GM19240 (cell line): ENCODE data around the gene MAN1A2.

Experiments used
- DNase-seq: peaks from one replicate; pipeline ENCODE4 v3.0.0; 2011; ENCODE audit warnings: low spot score; ENCODE audit not compliant: insufficient read length

MAN1A2 gene

DNA sequence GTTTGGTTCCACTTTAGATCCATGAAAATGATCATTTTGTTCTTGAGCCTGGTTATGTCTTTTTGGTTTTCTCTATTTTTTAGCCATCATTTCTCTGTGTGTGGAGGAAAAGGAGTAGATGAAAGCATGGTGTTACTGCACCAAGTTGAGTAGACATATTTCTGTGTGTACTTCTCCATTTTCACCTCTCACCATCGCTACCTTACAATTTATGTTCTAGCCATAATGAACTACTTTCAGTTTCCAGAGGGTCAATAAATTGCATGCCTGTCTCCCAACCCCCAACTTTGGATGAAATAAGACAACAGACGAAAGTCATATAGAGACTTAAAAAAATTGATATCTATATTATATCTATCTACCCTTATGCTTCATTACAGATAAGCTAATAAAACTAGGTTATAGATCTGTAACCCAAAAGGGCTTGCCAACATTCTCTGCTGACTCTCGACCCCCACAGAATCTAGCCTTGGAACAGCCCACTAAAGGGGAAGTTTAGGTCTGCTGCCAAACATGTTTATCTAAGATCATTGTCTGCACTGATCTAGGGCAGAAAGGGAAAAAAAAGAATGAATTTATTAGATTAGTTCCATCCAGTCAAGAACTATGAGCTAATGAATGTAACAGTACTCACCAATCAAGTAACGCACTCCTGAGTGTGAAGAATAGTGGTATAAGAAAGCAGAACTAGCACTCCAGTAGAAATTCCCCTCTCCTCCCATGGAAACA lies 7.5 kb upstream of the MAN1A2 start:
- no peak for DNase-seq

DNA sequence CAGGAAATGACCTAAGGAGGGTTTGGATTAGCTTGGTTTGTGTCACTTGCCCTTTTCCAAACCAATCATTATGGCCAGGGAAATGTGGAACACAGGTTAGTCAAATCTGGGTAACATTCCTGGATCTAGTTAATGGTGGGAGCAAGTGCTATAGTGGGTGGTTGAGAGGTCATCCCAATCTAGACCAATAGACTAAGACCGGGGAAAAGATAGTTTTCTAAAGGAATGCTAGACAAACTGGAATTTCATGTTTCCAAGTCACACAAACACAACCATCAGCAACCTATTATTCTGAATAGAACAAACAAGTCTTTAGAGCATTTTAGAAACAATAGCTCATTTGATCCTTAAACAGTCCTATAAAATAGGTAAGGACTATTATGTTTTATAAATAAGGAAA lies 4.3 kb upstream of the MAN1A2 start:
- no peak for DNase-seq

DNA sequence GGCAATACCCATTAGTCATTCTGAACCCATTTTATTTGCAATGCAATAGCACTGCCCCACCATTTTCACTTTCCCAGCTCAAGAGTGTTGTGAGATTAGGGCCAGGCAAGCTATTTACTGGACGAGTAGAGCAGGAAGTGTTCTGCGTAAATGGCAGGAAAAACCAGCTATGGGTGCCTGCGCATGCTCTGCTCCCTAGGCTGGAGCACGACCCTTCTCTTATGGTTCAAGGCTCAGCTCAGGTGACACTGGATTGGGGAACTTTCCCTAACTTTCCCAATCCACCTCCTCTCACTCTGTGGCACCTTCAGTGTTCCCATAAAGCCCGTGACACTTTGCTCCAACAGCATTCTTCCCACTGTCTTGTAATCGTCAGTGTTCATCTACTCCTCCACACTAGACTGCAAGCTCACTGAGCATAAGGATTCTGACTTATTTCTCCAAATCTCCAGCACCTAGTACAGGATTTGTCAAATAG lies 3.6 kb upstream of the MAN1A2 start:
- DNase-seq, result no peak

DNA sequence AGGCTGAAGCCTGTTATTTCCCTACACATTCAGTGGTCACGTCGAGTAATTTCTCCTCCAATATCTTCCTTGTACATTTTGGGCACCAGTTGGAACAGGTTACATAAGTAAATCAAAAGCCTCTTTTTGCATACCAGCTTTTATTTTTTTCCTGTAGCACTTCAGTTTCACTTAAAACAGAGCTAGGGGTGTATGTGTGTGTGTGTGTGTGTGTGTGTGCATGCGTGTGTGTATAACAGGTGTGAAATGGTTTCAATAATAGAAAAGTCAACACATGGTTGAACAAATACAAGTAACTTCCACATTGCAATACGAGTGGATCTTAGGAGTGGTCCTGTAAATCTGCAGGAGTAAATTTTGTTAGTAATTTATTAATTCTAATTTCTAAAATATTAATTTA lies 3.0 kb upstream of the MAN1A2 start:
- no peak for DNase-seq

DNA sequence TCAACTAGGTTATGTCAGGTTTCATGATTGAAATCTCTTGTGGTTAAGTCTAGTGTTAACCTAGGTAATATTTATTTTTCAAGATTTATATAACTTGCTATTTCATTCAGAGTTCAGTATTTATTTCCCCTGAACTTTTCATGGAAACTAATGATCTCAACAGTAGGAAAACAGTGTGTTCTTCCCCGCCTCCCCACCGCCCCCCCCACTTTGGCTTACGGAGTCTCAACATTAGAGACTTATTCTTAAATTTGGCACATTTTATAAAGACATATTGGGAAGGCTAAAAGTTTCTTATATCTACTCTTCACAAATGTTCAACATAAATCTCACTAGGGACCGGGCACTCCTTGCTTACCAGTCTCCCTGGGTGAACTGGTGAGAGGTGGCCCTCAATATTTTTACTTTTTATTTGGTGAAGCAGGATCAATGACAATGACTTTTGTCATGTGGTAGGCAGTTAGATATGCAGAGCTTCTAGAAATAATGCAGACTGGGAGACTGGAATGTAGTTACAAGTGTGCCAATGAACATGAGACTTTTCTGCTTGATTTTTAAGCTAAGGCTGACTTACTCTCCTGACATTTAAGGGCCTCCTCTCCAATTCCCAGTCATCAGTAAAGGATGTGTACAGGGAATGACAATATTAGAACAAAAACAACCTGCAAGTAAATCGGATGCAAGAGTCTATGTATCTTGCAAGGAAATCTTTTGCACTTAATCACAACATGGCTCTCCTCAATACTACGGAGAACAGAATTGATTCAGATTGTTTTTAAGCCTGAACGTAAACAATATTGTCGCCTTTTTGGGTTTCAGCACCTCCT lies 1.7 kb upstream of the MAN1A2 start:
- DNase-seq, result no peak

GRCh38 chr1:117366177-117367045 lies 838 bp upstream of the MAN1A2 start:
- peak; percentile 47 for DNase-seq

GRCh38 chr1:117368116-117369108 lies 1.2 kb downstream of the MAN1A2 start:
- DNase-seq, result no peak

DNA sequence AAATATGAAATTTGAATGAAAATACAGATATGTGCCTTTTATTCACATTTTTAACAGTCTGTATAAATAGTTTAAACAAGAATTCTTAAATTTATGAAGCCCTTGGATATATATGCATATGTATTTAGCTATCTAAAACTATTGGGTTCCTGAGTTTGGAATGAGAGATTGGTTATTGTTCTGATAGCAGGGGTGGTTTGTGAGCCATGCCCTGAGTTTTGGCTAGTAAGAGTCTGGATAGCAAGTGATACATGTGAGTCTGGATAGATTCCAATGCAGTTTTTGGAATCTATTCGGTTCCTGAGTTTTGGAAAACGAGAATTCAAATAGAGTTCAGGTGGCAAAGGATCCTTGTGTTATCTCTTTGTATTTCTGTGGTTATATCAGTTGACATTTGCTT lies 2.8 kb downstream of the MAN1A2 start:
- DNase-seq, result no peak

DNA sequence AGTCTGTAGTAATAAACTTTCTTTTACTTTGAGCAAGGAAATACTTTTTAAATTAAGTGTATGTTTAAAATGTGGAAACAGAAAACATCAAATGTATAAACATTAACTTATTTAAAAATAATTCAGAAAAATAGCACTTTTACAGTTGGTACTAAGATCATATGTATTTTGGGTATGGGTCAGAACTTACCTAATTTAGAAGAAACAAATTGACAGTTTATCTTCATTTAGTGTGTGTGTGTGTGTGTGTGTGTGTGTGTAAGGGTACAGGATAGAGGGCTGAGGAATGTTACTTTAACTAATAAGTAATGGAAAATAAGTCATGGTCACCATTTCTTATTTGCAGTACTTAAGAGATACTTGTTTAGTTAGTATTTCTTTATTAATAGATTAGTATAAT lies 3.3 kb downstream of the MAN1A2 start:
- DNase-seq, result no peak

DNA sequence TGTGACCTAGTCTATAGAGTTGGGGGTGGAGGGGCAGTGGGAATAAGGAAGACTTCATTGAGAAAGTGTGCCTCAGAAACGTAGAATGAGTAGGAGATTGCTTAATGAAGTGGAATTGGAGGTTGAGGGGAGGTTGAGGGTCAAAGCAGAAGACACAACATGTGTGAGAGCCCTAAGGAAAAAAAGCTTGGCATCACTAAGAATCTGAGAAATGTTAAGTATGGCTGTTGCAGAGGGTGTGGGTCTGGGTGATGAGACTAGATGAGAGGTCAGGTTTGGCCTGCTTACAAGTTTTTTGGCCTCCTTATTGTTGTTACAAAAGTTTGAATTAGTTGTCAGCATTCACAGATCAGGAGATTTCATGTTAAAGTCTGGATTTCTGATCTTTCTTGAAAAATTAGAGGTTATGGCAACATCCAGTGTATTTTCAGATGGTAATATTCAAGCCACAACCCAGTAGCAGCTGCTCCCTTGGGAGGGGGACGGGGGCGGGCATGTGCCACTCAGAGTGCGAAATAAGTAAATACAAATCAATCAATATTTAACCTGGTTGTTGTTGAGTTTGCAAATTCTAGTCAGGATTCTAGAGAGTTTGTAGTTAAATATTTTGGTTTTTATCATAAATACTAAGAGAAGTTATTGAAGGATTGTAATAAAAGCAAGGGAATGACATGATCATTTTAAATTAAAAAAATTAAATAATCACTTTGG lies 4.3 kb downstream of the MAN1A2 start:
- no peak for DNase-seq

DNA sequence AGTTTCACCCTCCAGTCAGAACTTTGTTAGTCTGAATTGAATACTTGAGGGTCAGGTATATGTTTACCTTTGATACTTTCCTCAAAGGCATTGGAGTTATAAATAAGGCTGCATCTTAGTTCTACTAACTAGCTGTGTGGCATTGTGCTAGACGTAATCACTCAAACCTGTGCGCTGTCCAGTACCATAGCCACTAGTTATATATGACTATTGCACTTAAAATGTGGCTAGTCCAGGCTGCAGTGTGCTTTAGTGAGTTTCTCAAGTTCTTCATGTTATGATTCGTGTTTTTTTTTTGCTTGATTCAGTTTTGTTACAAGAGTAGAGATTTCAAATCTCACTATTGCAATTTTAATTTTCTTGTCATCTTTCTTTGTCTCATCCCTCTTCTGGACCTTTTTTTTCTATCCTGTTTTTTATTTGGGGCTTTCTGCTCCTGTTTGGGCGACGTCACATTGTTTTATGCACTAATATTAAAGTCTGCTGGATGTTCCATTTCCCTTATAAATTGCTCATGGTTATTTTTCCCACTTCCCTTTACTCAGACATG lies 5.7 kb downstream of the MAN1A2 start:
- DNase-seq, result no peak

- DNase-seq, result no peak
Measured at GRCh38 chr1:117373932-117374331, 6.7 kb downstream of the MAN1A2 start.

GRCh38 chr1:117375327-117375726 lies 8.1 kb downstream of the MAN1A2 start:
- no peak for DNase-seq

- no peak for DNase-seq
Measured at GRCh38 chr1:117387060-117387633, 19.9 kb downstream of the MAN1A2 start.

GRCh38 chr1:117388328-117388727 lies 21.1 kb downstream of the MAN1A2 start:
- DNase-seq, result no peak

- no peak for DNase-seq
Measured at GRCh38 chr1:117389284-117389683, 22.0 kb downstream of the MAN1A2 start.

DNA sequence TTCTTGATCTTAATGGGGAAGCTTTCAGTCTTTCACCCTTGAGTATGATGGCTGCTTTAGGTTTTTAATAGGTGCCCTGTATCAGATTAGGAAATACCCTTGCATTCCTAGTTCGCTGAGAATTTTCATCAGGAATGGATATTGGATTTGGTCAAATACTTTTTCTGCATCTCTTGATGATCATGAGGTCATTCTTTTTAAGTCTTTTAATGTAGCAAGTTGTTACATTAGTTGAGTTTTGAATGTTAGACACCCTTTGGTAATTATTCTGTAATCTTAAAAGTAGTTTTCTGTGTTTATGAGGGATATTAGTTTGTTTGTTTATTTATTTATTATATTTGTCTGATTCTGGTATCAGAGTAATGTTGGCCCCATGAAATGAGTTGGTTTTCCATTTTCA lies 22.5 kb downstream of the MAN1A2 start:
- DNase-seq, result no peak

DNA sequence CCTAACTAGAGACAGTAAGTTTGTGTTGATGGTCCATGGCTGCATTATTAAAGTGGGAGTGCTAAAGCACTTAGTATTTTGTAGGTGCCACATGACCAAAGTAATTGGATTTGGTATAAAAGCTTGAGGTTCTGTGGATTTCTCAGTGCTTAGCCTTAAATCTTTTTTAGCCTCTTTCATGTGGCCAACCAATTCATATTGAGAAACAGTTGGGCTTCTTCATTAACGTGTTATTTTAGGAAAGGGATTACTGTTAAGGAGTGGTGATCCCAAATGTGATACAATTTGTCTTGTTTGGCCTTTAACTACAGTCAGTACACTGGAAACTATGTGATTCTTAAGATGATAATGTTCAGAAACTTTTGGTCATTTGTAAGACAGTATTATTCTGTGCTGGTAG lies 25.5 kb downstream of the MAN1A2 start:
- no peak for DNase-seq

- no peak for DNase-seq
Measured at GRCh38 chr1:117396074-117396473, 28.8 kb downstream of the MAN1A2 start.
